ENCODE measurements around the gene CXCL14. TPM values are rescaled to one million over a fixed set of nuclear protein-coding genes. Genes with fewer than 3 reads are reported as not detected.

The CXCL14 gene
- total RNA-seq, 1 experiment from 2014 or later: not detected

- no peak overlapping the region for H3K27ac Mint-ChIP-seq (ENCODE audit: low read depth, unreplicated experiment)
- no TSS peak for BruUV-seq (replicated peaks)
- H3K4me3 Mint-ChIP-seq (ENCODE audit: unreplicated experiment): no peak overlapping the region
- H3K36me3 Mint-ChIP-seq (ENCODE audit: insufficient read depth, unreplicated experiment): no peaks in the 10 kb centered on the region
- no peak for DNase-seq (ENCODE audit: unreplicated experiment)
- intact Hi-C loops (cut with micrococcal nuclease): loop anchor here (1.0 kb wide), 1 partner anchor 104 kb away; no protein-coding TSS in a partner anchor
- TF ChIP-seq CTCF (IDR thresholded peaks at IDR 0.05; ENCODE audit: unreplicated experiment): no peak
- H3K4me1 Mint-ChIP-seq (ENCODE audit: insufficient read depth, unreplicated experiment): peaks cover 9% of the 10 kb centered on the region
- POLR2A ChIA-PET: interaction anchor here (0.5 to 2.1 kb wide), 10 partner anchors 9 to 379 kb away, joined by 3 to 7 read pairs (median 4); no protein-coding TSS in a partner anchor
- H3K9me3 Mint-ChIP-seq (ENCODE audit: unreplicated experiment): no peaks in the 10 kb centered on the region
- CTCF ChIA-PET: interaction anchor here (0.6 to 32.2 kb wide), 96 partner anchors 7 to 1699 kb away, joined by 3 to 2166 read pairs (median 5); partner anchors contain the start of genes CXCL14, DCANP1, IL9 and SLC25A48
- H3K27me3 Mint-ChIP-seq (ENCODE audit: insufficient read depth, unreplicated experiment): peaks cover 16% of the 10 kb centered on the region
These were observed 12.1 kb downstream of the CXCL14 start for GRCh38 chr5:135566422-135567400.

GRCh38 chr5:135565725-135566421 lies 12.9 kb downstream of the CXCL14 start:
- DNase-seq (ENCODE audit: unreplicated experiment): peak; percentile 76
- Mint-ChIP-seq H3K4me3 (ENCODE audit: unreplicated experiment) (no peak overlapping the region), H3K27me3 (ENCODE audit: insufficient read depth, unreplicated experiment) (peaks cover 16% of the 10 kb centered on the region), H3K9me3 (ENCODE audit: unreplicated experiment) (no peaks in the 10 kb centered on the region), H3K36me3 (ENCODE audit: insufficient read depth, unreplicated experiment) (no peaks in the 10 kb centered on the region), H3K4me1 (ENCODE audit: insufficient read depth, unreplicated experiment) (peaks cover 11% of the 10 kb centered on the region), H3K27ac (ENCODE audit: low read depth, unreplicated experiment) (no peak overlapping the region)
- ChIA-PET CTCF (interaction anchor here (0.6 to 32.2 kb wide), 93 partner anchors 6 to 758 kb away, joined by 3 to 2166 read pairs (median 5); partner anchors contain the start of genes CXCL14, DCANP1, IL9 and SLC25A48), POLR2A (interaction anchor here (0.5 to 2.1 kb wide), 11 partner anchors 10 to 379 kb away, joined by 3 to 7 read pairs (median 4); no protein-coding TSS in a partner anchor)
- TF ChIP-seq CTCF (IDR thresholded peaks at IDR 0.05; ENCODE audit: unreplicated experiment): peak; percentile 94
- no TSS peak for BruUV-seq (replicated peaks)
- intact Hi-C loops (cut with micrococcal nuclease): loop anchor here (1.0 kb wide), 1 partner anchor 104 kb away; no protein-coding TSS in a partner anchor

- DNase-seq (ENCODE audit: unreplicated experiment): no peak
- Mint-ChIP-seq H3K36me3 (ENCODE audit: insufficient read depth, unreplicated experiment) (no peaks in the 10 kb centered on the region), H3K9me3 (ENCODE audit: unreplicated experiment) (no peaks in the 10 kb centered on the region), H3K27ac (ENCODE audit: low read depth, unreplicated experiment) (no peak overlapping the region), H3K4me3 (ENCODE audit: unreplicated experiment) (no peak overlapping the region), H3K4me1 (ENCODE audit: insufficient read depth, unreplicated experiment) (peaks cover 15% of the 10 kb centered on the region), H3K27me3 (ENCODE audit: insufficient read depth, unreplicated experiment) (peaks cover 16% of the 10 kb centered on the region)
- CTCF ChIA-PET: interaction anchor here (0.7 to 32.2 kb wide), 40 partner anchors 15 to 647 kb away, joined by 3 to 2166 read pairs (median 7); partner anchors contain the start of genes CXCL14, SLC25A48 and TIFAB
- BruUV-seq (replicated peaks): no TSS peak
- intact Hi-C loops (cut with micrococcal nuclease): no loop called here
- no peak for TF ChIP-seq CTCF (IDR thresholded peaks at IDR 0.05; ENCODE audit: unreplicated experiment)
- POLR2A ChIA-PET: interaction anchor here (0.7 to 1.7 kb wide), 7 partner anchors 99 to 380 kb away, joined by 3 to 7 read pairs (median 4); no protein-coding TSS in a partner anchor
These were observed 13.5 kb downstream of the CXCL14 start for GRCh38 chr5:135565266-135565665.

All from MCF 10A (cell line).